Measurements from ENCODE around the gene DTNB. TPM values are rescaled to one million over a fixed set of nuclear protein-coding genes. Genes with fewer than 3 reads are reported as not detected.
"Not testable (repeated sequence)": the region's sequence is repeated elsewhere in the genome, so short reads cannot be mapped to it uniquely, and the experiment has no call there.

Gene DTNB
- total and polyA plus RNA-seq, 12 donors, result 4.7 to 27.5 (median 9.4) TPM

DNA sequence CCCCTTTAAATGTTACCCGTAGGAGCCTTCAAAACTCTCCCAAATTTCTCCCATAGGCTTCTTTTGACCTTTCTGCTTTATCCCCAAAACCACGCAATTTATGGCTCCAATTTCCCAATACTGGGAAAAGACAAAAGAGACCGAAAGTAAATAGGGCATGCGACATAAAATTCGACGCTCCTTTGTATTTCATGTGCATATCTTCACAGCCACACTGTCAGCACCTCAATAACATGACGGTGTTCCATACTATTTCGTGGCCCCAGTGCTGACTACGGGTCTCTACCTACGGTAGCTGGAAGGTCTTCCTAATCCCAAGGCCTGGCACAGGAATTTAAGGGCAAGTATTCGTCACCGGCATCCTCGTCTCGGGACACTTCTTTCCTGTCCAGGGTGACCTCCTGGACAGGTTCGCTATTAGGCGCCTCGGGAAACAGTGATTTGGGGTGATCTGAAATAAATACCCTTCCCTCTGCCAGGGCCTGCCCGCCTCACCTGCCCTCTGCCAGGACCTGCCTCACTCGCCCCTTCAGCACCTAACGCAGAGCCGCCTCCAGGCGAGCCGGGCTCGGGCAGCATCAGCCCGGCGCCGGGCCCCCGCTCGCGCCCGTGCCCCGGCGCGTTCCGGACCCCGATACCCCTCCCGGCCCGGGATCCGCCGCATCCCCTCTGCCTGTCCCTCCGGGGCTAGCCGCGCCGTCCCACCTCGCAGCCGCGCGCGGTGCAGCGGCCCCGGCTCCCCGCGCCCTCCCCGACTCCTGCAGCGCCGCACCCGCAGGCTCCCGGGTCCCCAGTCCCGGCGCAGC lies 680 bp downstream of the DTNB start:
- 3 to 23% (median 7%) methylated on average over 13 to 60 of the region's 60 CpGs for WGBS, 4 donors
- Histone ChIP-seq H3K4me3 (peak overlapping the region; percentile 8 to 87 (median 60)), H3K36me3 (replicated peaks in 1 of 2) (no peaks in the 10 kb centered on the region), H3K4me1 (replicated peaks in 1 of 2) (peaks cover 0 to 12% of the 10 kb centered on the region in 2 donors), H3K27me3 (no peaks in the 10 kb centered on the region), H3K9me3 (replicated peaks in 1 of 3) (no peaks in the 10 kb centered on the region), H3K27ac (peak overlapping the region in 4 of 5 donors; percentile 61 to 94 (median 78))
- TF ChIP-seq POLR2A (IDR thresholded peaks at IDR 0.05), result no peak
- TF ChIP-seq, protein P1, sequence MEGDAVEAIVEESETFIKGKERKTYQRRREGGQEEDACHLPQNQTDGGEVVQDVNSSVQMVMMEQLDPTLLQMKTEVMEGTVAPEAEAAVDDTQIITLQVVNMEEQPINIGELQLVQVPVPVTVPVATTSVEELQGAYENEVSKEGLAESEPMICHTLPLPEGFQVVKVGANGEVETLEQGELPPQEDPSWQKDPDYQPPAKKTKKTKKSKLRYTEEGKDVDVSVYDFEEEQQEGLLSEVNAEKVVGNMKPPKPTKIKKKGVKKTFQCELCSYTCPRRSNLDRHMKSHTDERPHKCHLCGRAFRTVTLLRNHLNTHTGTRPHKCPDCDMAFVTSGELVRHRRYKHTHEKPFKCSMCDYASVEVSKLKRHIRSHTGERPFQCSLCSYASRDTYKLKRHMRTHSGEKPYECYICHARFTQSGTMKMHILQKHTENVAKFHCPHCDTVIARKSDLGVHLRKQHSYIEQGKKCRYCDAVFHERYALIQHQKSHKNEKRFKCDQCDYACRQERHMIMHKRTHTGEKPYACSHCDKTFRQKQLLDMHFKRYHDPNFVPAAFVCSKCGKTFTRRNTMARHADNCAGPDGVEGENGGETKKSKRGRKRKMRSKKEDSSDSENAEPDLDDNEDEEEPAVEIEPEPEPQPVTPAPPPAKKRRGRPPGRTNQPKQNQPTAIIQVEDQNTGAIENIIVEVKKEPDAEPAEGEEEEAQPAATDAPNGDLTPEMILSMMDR (IDR thresholded peaks at IDR 0.05), result no peak
- intact Hi-C loops (cut with DNase I), result loop anchor here in 1 of 2 donors (10.0 kb wide), 1 partner anchor 68 kb away; no protein-coding TSS in a partner anchor
- DNase-seq, result peak; percentile 46 to 70 (median 51)

DNA sequence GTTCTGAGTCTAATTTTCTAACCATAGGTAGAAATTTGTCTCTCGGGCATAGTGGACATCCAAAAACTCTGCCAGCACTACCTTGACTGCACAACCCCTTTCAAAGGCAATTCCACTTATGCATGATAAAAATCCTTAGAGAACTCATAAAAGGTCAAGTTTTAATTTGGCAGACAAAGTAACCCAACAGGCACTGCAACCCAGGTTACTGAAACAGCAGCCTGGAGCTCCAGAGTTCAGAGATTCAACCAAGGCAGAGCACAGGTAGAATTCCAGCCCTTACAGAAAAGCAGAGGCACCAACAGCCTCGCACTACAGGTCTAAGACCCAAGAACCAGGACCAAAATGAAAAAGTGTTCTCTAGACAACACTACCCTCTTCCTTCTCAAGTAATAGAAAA lies 1.8 kb downstream of the DTNB start:
- intact Hi-C loops (cut with DNase I), result loop anchor here in 1 of 2 donors (10.0 kb wide), 1 partner anchor 67 kb away; no protein-coding TSS in a partner anchor
- Histone ChIP-seq H3K9me3 (replicated peaks in 1 of 3) (no peaks in the 10 kb centered on the region), H3K27me3 (no peaks in the 10 kb centered on the region), H3K27ac (no peak overlapping the region), H3K4me1 (replicated peaks in 1 of 2) (peaks cover 0 to 12% of the 10 kb centered on the region in 2 donors), H3K36me3 (replicated peaks in 1 of 2) (no peaks in the 10 kb centered on the region), H3K4me3 (no peak overlapping the region)
- DNase-seq, result no peak
- 95 to 99% (median 97%) methylated on average over 2 of the region's 2 CpGs for WGBS, 4 donors
- no peak for TF ChIP-seq POLR2A (IDR thresholded peaks at IDR 0.05)
- TF ChIP-seq, protein P1 (IDR thresholded peaks at IDR 0.05), result no peak

DNA sequence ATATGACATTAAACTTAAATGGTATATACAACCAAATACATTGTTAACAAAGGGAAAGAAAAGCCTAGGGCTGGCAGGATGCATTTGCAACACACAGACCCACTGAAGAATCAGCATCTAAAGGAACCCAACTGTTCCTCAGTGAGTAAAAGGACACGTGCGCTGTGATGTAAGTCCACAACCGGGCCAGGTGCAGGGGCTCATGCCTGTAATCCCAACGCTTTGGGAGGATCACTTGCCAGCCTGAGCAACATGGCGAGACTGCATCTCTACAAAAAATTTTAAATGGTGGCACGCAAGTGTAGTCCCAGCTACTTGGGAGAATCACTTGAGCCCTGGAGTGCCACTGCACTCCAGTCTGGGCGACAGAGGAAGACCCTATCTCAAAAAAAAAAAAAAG lies 3.9 kb downstream of the DTNB start:
- intact Hi-C loops (cut with DNase I), result loop anchor here in 1 of 2 donors (10.0 kb wide), 1 partner anchor 65 kb away; no protein-coding TSS in a partner anchor
- Histone ChIP-seq H3K27ac (no peak overlapping the region), H3K36me3 (replicated peaks in 1 of 2) (no peaks in the 10 kb centered on the region), H3K27me3 (no peaks in the 10 kb centered on the region), H3K9me3 (replicated peaks in 1 of 3) (no peaks in the 10 kb centered on the region), H3K4me3 (no peak overlapping the region), H3K4me1 (replicated peaks in 1 of 2) (peaks cover 0 to 15% of the 10 kb centered on the region in 2 donors)
- no peak for TF ChIP-seq POLR2A (IDR thresholded peaks at IDR 0.05)
- TF ChIP-seq, protein P1 (IDR thresholded peaks at IDR 0.05), result no peak
- 85 to 94% (median 92%) methylated on average over 7 of the region's 7 CpGs for WGBS, 4 donors
- no peak for DNase-seq

DNA sequence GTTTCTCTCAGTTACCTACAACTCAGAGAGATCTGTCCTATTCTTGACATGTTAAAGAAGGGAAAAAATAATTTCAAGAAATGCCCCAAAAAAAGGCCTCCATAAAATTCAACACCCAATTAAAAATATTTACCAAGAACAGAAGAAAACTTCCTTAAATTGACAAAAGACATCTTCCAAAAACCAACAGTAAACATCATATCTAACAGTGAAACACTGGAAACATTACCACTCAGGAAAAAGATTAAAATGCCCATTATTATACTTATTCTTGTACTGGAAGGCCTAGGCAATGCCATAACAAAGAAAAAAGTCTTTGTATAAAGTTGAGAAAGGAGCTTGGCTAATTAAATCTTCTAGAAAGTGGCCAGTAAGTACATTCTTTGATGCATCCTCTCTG lies 7.2 kb downstream of the DTNB start:
- Histone ChIP-seq H3K4me1 (replicated peaks in 1 of 2) (peaks cover 0 to 5% of the 10 kb centered on the region in 2 donors), H3K4me3 (no peak overlapping the region), H3K27me3 (no peaks in the 10 kb centered on the region), H3K27ac (no peak overlapping the region), H3K9me3 (replicated peaks in 1 of 3) (no peaks in the 10 kb centered on the region), H3K36me3 (replicated peaks in 1 of 2) (no peaks in the 10 kb centered on the region)
- intact Hi-C loops (cut with DNase I), result loop anchor here in 1 of 2 donors (10.0 kb wide), 1 partner anchor 61 kb away; no protein-coding TSS in a partner anchor
- no peak for DNase-seq
- TF ChIP-seq, protein P1 (IDR thresholded peaks at IDR 0.05), result no peak
- TF ChIP-seq POLR2A (IDR thresholded peaks at IDR 0.05), result no peak

DNA sequence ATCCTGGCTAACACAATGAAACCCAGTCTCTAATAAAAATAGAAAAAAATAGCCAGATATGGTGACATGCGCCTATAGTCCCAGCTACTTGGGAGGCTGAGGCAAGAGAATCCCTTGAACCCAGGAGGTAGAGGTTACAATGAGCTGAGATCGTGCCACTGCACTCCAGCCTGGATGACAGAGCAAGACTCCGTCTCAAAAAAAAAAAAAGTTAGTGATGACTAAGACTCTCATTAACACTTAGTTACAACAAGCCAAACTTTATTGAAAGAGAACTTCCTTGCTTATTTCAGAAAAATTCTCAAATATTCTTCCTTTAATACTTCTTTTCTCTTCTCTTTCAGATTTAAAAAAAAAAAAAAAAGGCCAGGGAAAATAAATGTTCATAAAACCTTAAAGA lies 7.9 kb downstream of the DTNB start:
- 56 to 80% (median 67%) methylated on average over 3 of the region's 3 CpGs for WGBS, 4 donors
- H3K4me1 ChIP-seq (replicated peaks in 1 of 2); H3K9me3 ChIP-seq (replicated peaks in 1 of 3); H3K27ac ChIP-seq; DNase-seq; H3K4me3 ChIP-seq; H3K36me3 ChIP-seq (replicated peaks in 1 of 2); H3K27me3 ChIP-seq: not testable (repeated sequence)
- intact Hi-C loops (cut with DNase I), result loop anchor here in 1 of 2 donors (10.0 kb wide), 1 partner anchor 61 kb away; no protein-coding TSS in a partner anchor
